Uterus (tissue), 2 donors: ENCODE data around the gene CTIF.

Source experiments
- CTCF ChIP-seq, 4 experiments: fragments of 200-600 bp in 2 of 4; fragments of 450-650 bp in 2 of 4; sonication (generic) in 2 of 4; IDR thresholded peaks; one replicate each; pipeline ENCODE4 v1.5.1; 2016 to 2019; ENCODE audit warnings: antibody characterized with exemption in 4 of 4, mild to moderate bottlenecking in 2 of 4, moderate library complexity in 1 of 4
- POLR2A ChIP-seq, 2 donors: fragments of 450-650 bp; IDR thresholded peaks; one replicate each; pipeline ENCODE4 v1.6.1; 2016; ENCODE audit warnings: antibody characterized with exemption in 2 of 2, mild to moderate bottlenecking in 1 of 2, moderate library complexity in 1 of 2

GRCh38 chr18:48841381-48842258, 302.8 kb downstream of the CTIF start:
- TF ChIP-seq POLR2A (IDR thresholded peaks at IDR 0.05), result no peak
- TF ChIP-seq CTCF (IDR thresholded peaks at IDR 0.05), result no peak
